GM12878 (cell line): Measurements from ENCODE around the gene FAM9C. TPM values are rescaled to one million over a fixed set of nuclear protein-coding genes. Genes with fewer than 3 reads are reported as not detected.

ENCODE experiments used
- ATAC-seq: fragments of 200-7000 bp; cut with Tn5 transposase; 3 replicates; pipeline ENCODE4 v1.9.1; 2020; ENCODE audit warnings: mild to moderate bottlenecking, moderate library complexity
- BruUV-seq: library from RNA; stranded (reverse); fragments of 400-500 nt; replicated peaks from 2 replicates; lab custom pipeline; 2021; lab: Mats Ljungman, UMichigan
- CTCF ChIA-PET: fragments of 300-600 bp; sonication (Branson Sonifier 250); formaldehyde crosslinking; extraction: SDS; loops from one replicate; lab custom pipeline; 2021; ENCODE audit warnings: inconsistent platforms; lab: Yijun Ruan, JAX
- POLR2A ChIA-PET: fragments of 350-600 bp; formaldehyde crosslinking; extraction: SDS; loops from one replicate; lab custom pipeline; 2021; ENCODE audit warnings: inconsistent platforms; lab: Charles Lee
- RAD21 ChIA-PET: fragments of 300-600 bp; sonication (Branson Sonifier 250); formaldehyde crosslinking; loops from one replicate; lab custom pipeline; 2023; ENCODE audit warnings: antibody characterized with exemption; ENCODE audit not compliant: unreplicated experiment; lab: Charles Lee
- SMC1A ChIA-PET: fragments of 300-600 bp; sonication (Branson Sonifier 250); formaldehyde crosslinking; loops from one replicate; lab custom pipeline; 2023; ENCODE audit not compliant: unreplicated experiment, uncharacterized antibody; lab: Charles Lee
- DNase-seq: peaks from one replicate; pipeline ENCODE4 v3.0.0-alpha.2; 2011; ENCODE audit warnings: low read depth, low spot score
- FAIRE-seq: peaks from 3 replicates; lab custom pipeline; 2011; peaks lifted over from hg19 to GRCh38; lab: Jason Lieb, UNC
- H2AFZ ChIP-seq: 2 replicates; pipeline ENCODE4 v1.6.0; 2011; ENCODE audit warnings: low read depth, low read length, control low read depth; ENCODE audit not compliant: control insufficient read depth
- H3K27ac ChIP-seq: 2 replicates; pipeline ENCODE4 v1.5.1; 2011; ENCODE audit warnings: control low read depth; ENCODE audit not compliant: control insufficient read depth, insufficient read depth
- H3K27me3 ChIP-seq, 2 experiments: replicated peaks in 1 of 2; 2 replicates each; pipeline versions ENCODE4 v1.6.0 to v1.6.1; 2011; ENCODE audit warnings: low read length in 1 of 2; ENCODE audit not compliant: control insufficient read depth in 2 of 2, insufficient read depth in 2 of 2
- H3K36me3 ChIP-seq, 2 experiments: 2 replicates each; pipeline ENCODE4 v1.5.1; 2011; ENCODE audit warnings: low read length in 1 of 2; ENCODE audit not compliant: control insufficient read depth in 2 of 2, insufficient read depth in 2 of 2
- H3K4me1 ChIP-seq: 2 replicates; pipeline ENCODE4 v1.6.1; 2011; ENCODE audit warnings: mild to moderate bottlenecking, low read length, moderate library complexity, mixed read lengths; ENCODE audit not compliant: control insufficient read depth, insufficient read depth
- H3K4me2 ChIP-seq: 2 replicates; pipeline ENCODE4 v1.6.0; 2011; ENCODE audit warnings: control low read depth; ENCODE audit not compliant: control insufficient read depth, insufficient read depth
- H3K4me3 ChIP-seq: fragments of 200-600 bp; sonication (generic); 2 replicates; pipeline ENCODE4 v1.5.1; 2016
- H3K79me2 ChIP-seq: 2 replicates; pipeline ENCODE4 v1.6.0; 2011; ENCODE audit warnings: low read length; ENCODE audit not compliant: control insufficient read depth, insufficient read depth
- H3K9ac ChIP-seq: 2 replicates; pipeline ENCODE4 v1.8.0; 2011; ENCODE audit warnings: low read length, control low read depth, mixed read lengths; ENCODE audit not compliant: control insufficient read depth, insufficient read depth
- H3K9me3 ChIP-seq: replicated peaks from 3 replicates; pipeline ENCODE4 v1.5.1; 2011; ENCODE audit warnings: mild to moderate bottlenecking, low read length; ENCODE audit not compliant: control insufficient read depth, insufficient read depth
- H4K20me1 ChIP-seq: 2 replicates; pipeline ENCODE4 v1.6.0; 2011; ENCODE audit not compliant: control insufficient read depth, insufficient read depth
- ATF2 ChIP-seq: IDR thresholded peaks from 2 replicates; pipeline ENCODE4 v1.6.1; 2012; ENCODE audit warnings: low read length, inconsistent platforms
- ATF7 ChIP-seq: fragments of 450-650 bp; IDR thresholded peaks from 2 replicates; pipeline ENCODE4 v1.6.1; 2016; ENCODE audit warnings: low read depth, mild to moderate bottlenecking
- BACH1 ChIP-seq: fragments of 450-650 bp; IDR thresholded peaks from 2 replicates; pipeline ENCODE4 v1.6.1; 2017; ENCODE audit warnings: mild to moderate bottlenecking, borderline replicate concordance
- CBX5 ChIP-seq: sonication (generic); IDR thresholded peaks from 2 replicates; pipeline ENCODE4 v1.6.1; 2016; ENCODE audit warnings: low read depth, moderate library complexity, mild to moderate bottlenecking, inconsistent platforms
- FOXM1 ChIP-seq: IDR thresholded peaks from 2 replicates; pipeline ENCODE4 v1.6.1; 2012; ENCODE audit warnings: low read depth, mild to moderate bottlenecking, inconsistent platforms, low read length, moderate library complexity
- GABPA ChIP-seq: IDR thresholded peaks from 2 replicates; pipeline ENCODE4 v1.6.1; 2014; ENCODE audit warnings: antibody characterized with exemption, low read depth, mild to moderate bottlenecking, inconsistent platforms
- IRF4 ChIP-seq: IDR thresholded peaks from 2 replicates; pipeline ENCODE4 v1.6.1; 2011; ENCODE audit warnings: low read depth, low read length
- JUND ChIP-seq: IDR thresholded peaks from 2 replicates; pipeline ENCODE4 v1.6.1; 2012; ENCODE audit warnings: low read depth, mild to moderate bottlenecking, low read length, improper control_type of control experiment, moderate library complexity
- MEF2A ChIP-seq: IDR thresholded peaks from 2 replicates; pipeline ENCODE4 v1.6.1; 2011; ENCODE audit warnings: low read depth, mild to moderate bottlenecking, low read length, moderate library complexity; ENCODE audit not compliant: insufficient read depth
- MTA2 ChIP-seq: fragments of 450-650 bp; IDR thresholded peaks from 2 replicates; pipeline ENCODE4 v1.6.1; 2016; ENCODE audit warnings: low read depth, mild to moderate bottlenecking, moderate library complexity
- SKIL ChIP-seq: fragments of 450-650 bp; IDR thresholded peaks from 2 replicates; pipeline ENCODE4 v1.6.1; 2017; ENCODE audit warnings: mild to moderate bottlenecking, low read depth, inconsistent platforms; ENCODE audit not compliant: poor library complexity, severe bottlenecking
- SMAD1 ChIP-seq: fragments of 450-650 bp; IDR thresholded peaks from 2 replicates; pipeline ENCODE4 v1.6.1; 2018; ENCODE audit warnings: mild to moderate bottlenecking, low read depth; ENCODE audit not compliant: partially characterized antibody
- SRF ChIP-seq, 2 experiments: IDR thresholded peaks; 2 replicates each; pipeline ENCODE4 v1.6.1; 2011; ENCODE audit warnings: low read depth in 2 of 2, low read length in 2 of 2, mild to moderate bottlenecking in 1 of 2, moderate library complexity in 1 of 2
- TCF3 ChIP-seq: IDR thresholded peaks from 2 replicates; pipeline ENCODE4 v1.6.1; 2012; ENCODE audit warnings: low read depth, mild to moderate bottlenecking, low read length, borderline replicate concordance; ENCODE audit not compliant: insufficient read depth
- ZNF207 ChIP-seq: fragments of 450-650 bp; IDR thresholded peaks from 2 replicates; pipeline ENCODE4 v1.6.1; 2014; ENCODE audit warnings: antibody characterized with exemption, mild to moderate bottlenecking, borderline replicate concordance
- WGBS: methylation state at CpG from one replicate; pipeline ENCODE4 v1.1.6; 2016; ENCODE audit warnings: low lambda C conversion rate; ENCODE audit not compliant: insufficient replicate concordance, insufficient coverage; ENCODE audit errors: missing lambda C conversion rate; 5-methylcytosine and 5-hydroxymethylcytosine counted together
- in situ Hi-C: fragments of 300-500 bp; cut with MboI; formaldehyde crosslinking; loops from 9 replicates; pipeline ENCODE4 v1.14.3; 2018; ENCODE audit warnings: mixed read lengths
- intact Hi-C: fragments of 100-400 bp; cut with micrococcal nuclease; formaldehyde crosslinking; loops from one replicate; pipeline ENCODE4 v1.14.2; 2022; ENCODE audit not compliant: unreplicated experiment
- polyA plus RNA-seq, 11 experiments: library from polyadenylated mRNA; depleted of rRNA in 4 of 11; unstranded in 6 of 11; stranded (reverse) in 5 of 11; fragments of >200 nt; fragmentation: Nextera tagmentation in 4 of 11; fragmentation: Illumina TruSeq in 1 of 11; extraction: Ambion mirVana in 4 of 11; extraction: Trizol in 1 of 11; gene quantifications; 1 replicate in 1 of 11; 2 replicates in 10 of 11; pipeline versions ENCODE4 v1.2.1 to v1.2.3, GENCODE V29; 2011 to 2016; ENCODE audit warnings: inconsistent platforms in 2 of 11, missing spikeins in 2 of 11, low read depth in 1 of 11
- total RNA-seq, 4 experiments: library from RNA; depleted of rRNA in 3 of 4; stranded (reverse); fragments of >200 nt in 3 of 4; fragmentation: Illumina TruSeq in 1 of 4; extraction: Trizol in 1 of 4; gene quantifications; 2 replicates each; pipeline versions ENCODE4 v1.2.1 to v1.2.3, GENCODE V29; 2013 to 2021
- TF ChIP-seq, protein P1 (sequence below): IDR thresholded peaks from 2 replicates; pipeline ENCODE4 v1.6.1; 2011; ENCODE audit warnings: borderline replicate concordance, low read depth, mild to moderate bottlenecking, moderate library complexity, low read length; ENCODE audit not compliant: insufficient read depth, poor library complexity, severe bottlenecking

Gene FAM9C
- total and polyA plus RNA-seq, 10 of the 15 experiments (the other 5 are each of a cell fraction or from before 2014, with no cell fraction given), result 0.01 to 0.03 TPM; not detected in 8

GRCh38 chrX:13076176-13076961 lies 31.9 kb upstream of the FAM9C start:
- ChIA-PET SMC1A (interaction anchor here (0.6 to 27.7 kb wide), 14 partner anchors 13 to 593 kb away, joined by 3 to 847 read pairs (median 13); no protein-coding TSS in a partner anchor), POLR2A (interaction anchor here (0.6 to 17.3 kb wide), 20 partner anchors 10 to 233 kb away, joined by 3 to 280 read pairs (median 4); no protein-coding TSS in a partner anchor), CTCF (interaction anchor here (0.5 to 3.3 kb wide), 14 partner anchors 8 to 266 kb away, joined by 3 to 12 read pairs (median 4); no protein-coding TSS in a partner anchor), RAD21 (interaction anchor here (0.7 to 23.1 kb wide), 15 partner anchors 10 to 412 kb away, joined by 3 to 689 read pairs (median 11); partner anchors contain the start of gene TMSB4X)
- intact Hi-C loops (no loop called here), in situ Hi-C loops (no loop called here)
- Histone ChIP-seq H3K9ac (peak overlapping the region; percentile 22; the same call in 1 of the 2 replicates), H3K79me2 (no peaks in the 10 kb centered on the region; the same call in 1 of the 2 replicates), H3K9me3 (peaks cover 3% of the 10 kb centered on the region), H3K27me3 (no peaks in the 10 kb centered on the region), H3K4me1 (peaks cover 72% of the 10 kb centered on the region), H3K4me2 (no peak overlapping the region), H4K20me1 (no peaks in the 10 kb centered on the region), H3K27ac (peak overlapping the region; percentile 81), H3K4me3 (no peak overlapping the region), H2AFZ (peak overlapping the region; percentile 9; the same call in 1 of the 2 replicates), H3K36me3 (no peaks in the 10 kb centered on the region)
- DNase-seq, result no peak
- TSS peak; percentile 77 for BruUV-seq
- FAIRE-seq, result peak; percentile 49
- peak; percentile 75 for ATAC-seq
- WGBS, result 3% methylated on average over 4 of the region's 4 CpGs
- 0 out of 4 replicates have a peak, but pooled peaks of 1 of the 2 experiments have one; percentile 64 for TF ChIP-seq SRF (IDR thresholded peaks at IDR 0.05; ENCODE audit: low read depth in 2 of 2, low read length in 2 of 2)
- TF ChIP-seq IRF4, result peak; percentile 94; the same call in 1 of the 2 replicates
- 0 out of 2 replicates have a peak, but pooled peaks have one; percentile 26 for TF ChIP-seq TCF3
- TF ChIP-seq, protein P1, sequence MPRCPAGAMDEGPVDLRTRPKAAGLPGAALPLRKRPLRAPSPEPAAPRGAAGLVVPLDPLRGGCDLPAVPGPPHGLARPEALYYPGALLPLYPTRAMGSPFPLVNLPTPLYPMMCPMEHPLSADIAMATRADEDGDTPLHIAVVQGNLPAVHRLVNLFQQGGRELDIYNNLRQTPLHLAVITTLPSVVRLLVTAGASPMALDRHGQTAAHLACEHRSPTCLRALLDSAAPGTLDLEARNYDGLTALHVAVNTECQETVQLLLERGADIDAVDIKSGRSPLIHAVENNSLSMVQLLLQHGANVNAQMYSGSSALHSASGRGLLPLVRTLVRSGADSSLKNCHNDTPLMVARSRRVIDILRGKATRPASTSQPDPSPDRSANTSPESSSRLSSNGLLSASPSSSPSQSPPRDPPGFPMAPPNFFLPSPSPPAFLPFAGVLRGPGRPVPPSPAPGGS, result peak; percentile 79
- no peak for TF ChIP-seq ZNF207
- TF ChIP-seq SMAD1, result peak; percentile 52
- TF ChIP-seq GABPA, result peak; percentile 30; the same call in 1 of the 2 replicates
- peak; percentile 51 for TF ChIP-seq SKIL
- TF ChIP-seq MEF2A, result 0 out of 2 replicates have a peak, but pooled peaks have one; percentile 10
- TF ChIP-seq MTA2, result peak; percentile 87
- peak; percentile 79 for TF ChIP-seq ATF7
- TF ChIP-seq CBX5, result no peak
- TF ChIP-seq BACH1, result peak; percentile 38; the same call in 1 of the 2 replicates
- TF ChIP-seq ATF2, result peak; percentile 89
- peak; percentile 75 for TF ChIP-seq JUND
- peak; percentile 90; the same call in 1 of the 2 replicates for TF ChIP-seq FOXM1
